ENCODE data around the gene PRR23E. TPM values are rescaled to one million over a fixed set of nuclear protein-coding genes. Genes with fewer than 3 reads are reported as not detected.

The PRR23E gene
- total and polyA plus RNA-seq, 2 experiments from 2014 or later, result not detected

GRCh38 chr3:127193341-127193740 lies 410 bp downstream of the PRR23E start (continued):
- TF ChIP-seq ZNF462 (CRISPR knock-in tag; IDR thresholded peaks at IDR 0.05) (no peak), STAT1 (IDR thresholded peaks at IDR 0.05; ENCODE audit: unreplicated experiment) (no peak), ZNF114 (CRISPR knock-in tag; IDR thresholded peaks at IDR 0.05) (no peak), REST (IDR thresholded peaks at IDR 0.05; ENCODE audit: unreplicated experiment) (no peak), POLR2AphosphoS5 (IDR thresholded peaks at IDR 0.05; ENCODE audit: low read depth) (no peak)

- no peaks in the 10 kb centered on the region for H4K20me1 ChIP-seq (replicated peaks; ENCODE audit: insufficient read depth)
- no peak overlapping the region for H3K27ac Mint-ChIP-seq
- H3K36me3 Mint-ChIP-seq (ENCODE audit: low read depth), result no peaks in the 10 kb centered on the region
- DNase-seq (ENCODE audit: low spot score) (no peak), ATAC-seq (no peak)
- H3K27me3 Mint-ChIP-seq (ENCODE audit: insufficient read depth, low read depth, poor library complexity), result peaks cover 3% of the 10 kb centered on the region
- H3K27ac ChIP-seq (ENCODE audit: low read depth), result no peak overlapping the region
- H3K4me1 Mint-ChIP-seq, result peaks cover 6% of the 10 kb centered on the region; the same call in 2 of the 3 replicates
- no peak overlapping the region for H3K4me3 ChIP-seq
- no peaks in the 10 kb centered on the region for H3K79me2 ChIP-seq (replicated peaks; ENCODE audit: insufficient read depth)
- no peaks in the 10 kb centered on the region for H3K36me3 ChIP-seq (ENCODE audit: insufficient read depth)
- no peak overlapping the region for H2AFZ ChIP-seq
- no peaks in the 10 kb centered on the region for H3K9me2 ChIP-seq (ENCODE audit: insufficient read depth)
- no peak overlapping the region for H3K4me3 Mint-ChIP-seq
- H3K9me3 Mint-ChIP-seq, result peaks cover 6% of the 10 kb centered on the region
- H3K27me3 ChIP-seq (ENCODE audit: insufficient read depth), result no peaks in the 10 kb centered on the region
- H3K4me1 ChIP-seq (ENCODE audit: insufficient read depth), result no peaks in the 10 kb centered on the region
- H3F3A ChIP-seq (replicated peaks; ENCODE audit: low read depth), result no peaks in the 10 kb centered on the region
- no peak overlapping the region for H3K4me2 ChIP-seq
- TF ChIP-seq CTCF (conservative IDR thresholded peaks at IDR 0.05; ENCODE audit: low read depth in 2 of 2), result no peak
- TF ChIP-seq POLR2AphosphoS5 (IDR thresholded peaks at IDR 0.05; ENCODE audit: low read depth), result no peak
- TF ChIP-seq ZNF114 (CRISPR knock-in tag; IDR thresholded peaks at IDR 0.05), result no peak
- no peak for TF ChIP-seq JUNB (IDR thresholded peaks at IDR 0.05; ENCODE audit: unreplicated experiment)
- no peak for TF ChIP-seq ZNF331 (CRISPR knock-in tag; IDR thresholded peaks at IDR 0.05; ENCODE audit: low read depth)
- no peak for TF ChIP-seq REST (IDR thresholded peaks at IDR 0.05; ENCODE audit: unreplicated experiment)
Measured at GRCh38 chr3:127193775-127194174, 844 bp downstream of the PRR23E start.

Data from GM23338 (cell line).